ENCODE results near the gene MYBPC2.
"Not testable (repeated sequence)": the region's sequence is repeated elsewhere in the genome, so short reads cannot be mapped to it uniquely, and the experiment has no call there.

The MYBPC2 gene

GRCh38 chr19:50427318-50427925 lies 5.3 kb upstream of the MYBPC2 start:
- in situ Hi-C loops (cut with HindIII; ENCODE audit: low sequenced_read_pairs) = no loop called here

- in situ Hi-C loops (cut with HindIII; ENCODE audit: low sequenced_read_pairs) = no loop called here
Observed at GRCh38 chr19:50427997-50428425, 4.7 kb upstream of the MYBPC2 start.

- in situ Hi-C loops (cut with HindIII; ENCODE audit: low sequenced_read_pairs) = no loop called here
Observed at GRCh38 chr19:50428772-50429463, 3.8 kb upstream of the MYBPC2 start.

- in situ Hi-C loops (cut with HindIII; ENCODE audit: low sequenced_read_pairs) = no loop called here
Observed at GRCh38 chr19:50430888-50431342, 1.8 kb upstream of the MYBPC2 start.

GRCh38 chr19:50431343-50432220 lies 1.1 kb upstream of the MYBPC2 start:
- in situ Hi-C loops (cut with HindIII; ENCODE audit: low sequenced_read_pairs) = no loop called here

- in situ Hi-C loops (cut with HindIII; ENCODE audit: low sequenced_read_pairs) = no loop called here
Observed at GRCh38 chr19:50433201-50434180, 799 bp downstream of the MYBPC2 start.

- in situ Hi-C loops (cut with HindIII; ENCODE audit: low sequenced_read_pairs) = no loop called here
Observed at GRCh38 chr19:50434525-50434924, 1.8 kb downstream of the MYBPC2 start.

GRCh38 chr19:50435221-50435620 lies 2.5 kb downstream of the MYBPC2 start:
- in situ Hi-C loops (cut with HindIII; ENCODE audit: low sequenced_read_pairs) = no loop called here

- in situ Hi-C loops (cut with HindIII; ENCODE audit: low sequenced_read_pairs) = no loop called here
Observed at GRCh38 chr19:50435627-50436026, 2.9 kb downstream of the MYBPC2 start.

- in situ Hi-C loops (cut with HindIII; ENCODE audit: low sequenced_read_pairs) = no loop called here
Observed at GRCh38 chr19:50437862-50438449, 5.3 kb downstream of the MYBPC2 start.

- in situ Hi-C loops (cut with HindIII; ENCODE audit: low sequenced_read_pairs) = not testable (repeated sequence)
Observed at GRCh38 chr19:50439130-50439529, 6.4 kb downstream of the MYBPC2 start.

- in situ Hi-C loops (cut with HindIII; ENCODE audit: low sequenced_read_pairs) = no loop called here
Observed at GRCh38 chr19:50444059-50444458, 11.4 kb downstream of the MYBPC2 start.

- in situ Hi-C loops (cut with HindIII; ENCODE audit: low sequenced_read_pairs) = no loop called here
Observed at GRCh38 chr19:50447053-50447452, 14.4 kb downstream of the MYBPC2 start.

- in situ Hi-C loops (cut with HindIII; ENCODE audit: low sequenced_read_pairs) = no loop called here
Observed at GRCh38 chr19:50447750-50448149, 15.1 kb downstream of the MYBPC2 start.

GRCh38 chr19:50449236-50449899 lies 16.7 kb downstream of the MYBPC2 start:
- in situ Hi-C loops (cut with HindIII; ENCODE audit: low sequenced_read_pairs) = no loop called here

- in situ Hi-C loops (cut with HindIII; ENCODE audit: low sequenced_read_pairs) = no loop called here
Observed at GRCh38 chr19:50450369-50451222, 17.9 kb downstream of the MYBPC2 start.

- in situ Hi-C loops (cut with HindIII; ENCODE audit: low sequenced_read_pairs) = no loop called here
Observed at GRCh38 chr19:50451223-50451534, 18.5 kb downstream of the MYBPC2 start.

- in situ Hi-C loops (cut with HindIII; ENCODE audit: low sequenced_read_pairs) = no loop called here
Observed at GRCh38 chr19:50453243-50453642, 20.6 kb downstream of the MYBPC2 start.

GRCh38 chr19:50455992-50456391 lies 23.3 kb downstream of the MYBPC2 start:
- in situ Hi-C loops (cut with HindIII; ENCODE audit: low sequenced_read_pairs) = no loop called here
